Retinal pigment epithelial cell (primary cell): ENCODE results near the gene SLC7A7.
"Not testable (repeated sequence)": the region's sequence is repeated elsewhere in the genome, so short reads cannot be mapped to it uniquely, and the experiment has no call there.

Experiments
- DNase-seq: peaks from one replicate; pipeline ENCODE4 v3.0.0-alpha.2; 2010; ENCODE audit warnings: low read depth
- H3K4me3 ChIP-seq: 2 replicates; pipeline ENCODE4 v1.5.1; 2011; ENCODE audit warnings: mild to moderate bottlenecking, low read length, control low read depth, moderate library complexity
- TF ChIP-seq, protein P1 (sequence below): conservative IDR thresholded peaks from 2 replicates; pipeline ENCODE4 v1.5.1; 2011; ENCODE audit warnings: low read depth, low read length, control low read depth, inconsistent platforms

Gene SLC7A7

GRCh38 chr14:22761734-22762133 lies 53.5 kb downstream of the SLC7A7 start:
- TF ChIP-seq, protein P1, sequence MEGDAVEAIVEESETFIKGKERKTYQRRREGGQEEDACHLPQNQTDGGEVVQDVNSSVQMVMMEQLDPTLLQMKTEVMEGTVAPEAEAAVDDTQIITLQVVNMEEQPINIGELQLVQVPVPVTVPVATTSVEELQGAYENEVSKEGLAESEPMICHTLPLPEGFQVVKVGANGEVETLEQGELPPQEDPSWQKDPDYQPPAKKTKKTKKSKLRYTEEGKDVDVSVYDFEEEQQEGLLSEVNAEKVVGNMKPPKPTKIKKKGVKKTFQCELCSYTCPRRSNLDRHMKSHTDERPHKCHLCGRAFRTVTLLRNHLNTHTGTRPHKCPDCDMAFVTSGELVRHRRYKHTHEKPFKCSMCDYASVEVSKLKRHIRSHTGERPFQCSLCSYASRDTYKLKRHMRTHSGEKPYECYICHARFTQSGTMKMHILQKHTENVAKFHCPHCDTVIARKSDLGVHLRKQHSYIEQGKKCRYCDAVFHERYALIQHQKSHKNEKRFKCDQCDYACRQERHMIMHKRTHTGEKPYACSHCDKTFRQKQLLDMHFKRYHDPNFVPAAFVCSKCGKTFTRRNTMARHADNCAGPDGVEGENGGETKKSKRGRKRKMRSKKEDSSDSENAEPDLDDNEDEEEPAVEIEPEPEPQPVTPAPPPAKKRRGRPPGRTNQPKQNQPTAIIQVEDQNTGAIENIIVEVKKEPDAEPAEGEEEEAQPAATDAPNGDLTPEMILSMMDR = no peak

DNA sequence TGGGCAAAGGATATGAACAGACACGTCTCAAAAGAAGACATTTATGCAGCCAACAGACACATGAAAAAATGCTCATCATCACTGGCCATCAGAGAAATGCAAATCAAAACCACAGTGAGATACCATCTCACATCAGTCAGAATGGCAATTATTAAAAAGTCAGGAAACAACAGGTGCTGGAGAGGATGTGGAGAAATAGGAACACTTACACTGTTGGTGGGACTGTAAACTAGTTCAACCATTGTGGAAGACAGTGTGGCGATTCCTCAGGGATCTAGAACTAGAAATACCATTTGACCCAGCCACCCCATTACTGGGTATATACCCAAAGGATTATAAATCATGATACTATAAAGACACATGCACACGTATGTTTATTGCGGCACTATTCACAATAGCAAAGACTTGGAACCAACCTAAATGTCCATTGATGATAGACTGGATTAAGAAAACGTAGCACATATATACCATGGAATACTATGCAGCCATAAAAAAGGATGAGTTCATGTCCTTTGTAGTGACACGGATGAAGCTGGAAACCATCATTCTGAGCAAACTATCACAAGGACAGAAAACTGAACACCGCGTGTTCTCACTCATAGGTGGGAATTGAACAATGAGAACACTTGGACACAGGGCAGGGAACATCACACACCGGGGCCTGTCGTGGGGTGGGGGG lies 57.1 kb downstream of the SLC7A7 start:
- DNase-seq, H3K4me3 ChIP-seq: not testable (repeated sequence)

More at GRCh38 chr14:22761734-22762133, 53.5 kb downstream of the SLC7A7 start:
- no peak for DNase-seq
- H3K4me3 ChIP-seq = no peak overlapping the region

DNA sequence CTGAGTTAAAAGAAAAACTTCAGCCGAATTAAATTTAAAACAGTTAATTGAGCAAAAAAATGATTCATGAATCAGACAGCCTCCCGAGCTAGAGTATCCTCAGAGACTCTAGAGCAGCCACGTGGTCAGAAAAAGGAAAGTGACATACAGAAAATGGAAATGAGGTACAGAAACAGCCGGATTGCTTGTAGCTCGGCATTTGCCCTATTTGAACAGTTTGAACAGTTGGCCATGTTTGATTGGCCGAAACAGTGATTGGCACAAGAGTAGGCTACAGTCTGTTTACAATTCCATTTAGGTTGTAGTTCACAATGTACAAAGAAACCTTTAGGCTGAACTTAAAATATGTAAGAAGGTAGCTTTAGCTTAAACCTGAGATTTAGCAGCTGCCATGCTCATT lies 61.6 kb downstream of the SLC7A7 start:
- no peak overlapping the region for H3K4me3 ChIP-seq
- DNase-seq = no peak
- TF ChIP-seq, protein P1 = no peak

GRCh38 chr14:22752422-22752821 lies 62.8 kb downstream of the SLC7A7 start:
- H3K4me3 ChIP-seq = no peak overlapping the region
- no peak for DNase-seq
- TF ChIP-seq, protein P1 = no peak

GRCh38 chr14:22748631-22749068 lies 66.6 kb downstream of the SLC7A7 start:
- DNase-seq = no peak
- no peak overlapping the region for H3K4me3 ChIP-seq
- TF ChIP-seq, protein P1 = no peak

DNA sequence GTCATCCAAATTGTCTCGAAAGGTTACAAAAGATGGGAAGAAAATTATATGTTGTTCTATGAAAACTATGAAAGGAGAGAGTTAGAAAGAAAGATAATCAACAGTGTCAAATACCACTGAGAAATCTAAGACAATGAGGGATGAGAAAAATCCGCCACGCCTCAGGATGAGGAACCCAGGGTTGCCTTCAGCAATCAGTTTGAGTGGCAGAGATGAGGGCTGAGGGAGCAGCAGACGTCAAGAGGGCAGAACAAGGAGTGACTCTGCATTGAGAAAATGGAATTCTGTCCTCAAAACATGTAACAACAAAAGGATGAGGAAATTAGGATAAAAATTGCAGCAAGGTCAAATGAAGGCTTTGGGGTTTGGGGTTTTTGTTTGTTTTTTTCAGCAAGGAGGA lies 67.0 kb downstream of the SLC7A7 start:
- no peak for DNase-seq
- no peak overlapping the region for H3K4me3 ChIP-seq
- TF ChIP-seq, protein P1 = no peak

DNA sequence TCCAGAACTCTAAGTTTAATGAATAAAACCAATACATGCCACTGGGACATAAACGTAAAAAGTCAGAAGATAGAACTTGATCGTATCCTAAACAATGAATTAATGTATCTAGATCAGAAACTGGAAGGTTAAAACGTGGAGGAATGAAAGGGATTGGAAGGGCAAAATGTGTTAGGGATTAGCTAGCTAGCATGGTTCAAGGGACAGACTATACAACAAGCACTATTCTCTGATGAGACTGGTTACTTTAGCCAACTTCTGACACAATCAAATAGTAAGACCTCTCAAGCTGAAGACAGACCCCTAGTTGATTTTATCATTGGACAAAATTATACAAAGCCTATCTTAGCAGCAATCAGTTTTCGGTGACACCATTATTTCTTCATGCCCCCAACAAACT lies 67.5 kb downstream of the SLC7A7 start:
- no peak for DNase-seq
- TF ChIP-seq, protein P1 = no peak
- H3K4me3 ChIP-seq = no peak overlapping the region
